MV-4-11 (cell line): ENCODE results near the gene SEC14L1.

ENCODE experiments used
- DNase-seq: peaks from one replicate; lab custom pipeline; 2025; lab: John Stamatoyannopoulos, UW

SEC14L1 gene

GRCh38 chr17:77264617-77265230 lies 124.0 kb downstream of the SEC14L1 start:
- DNase-seq = no peak

GRCh38 chr17:77266213-77266612 lies 125.4 kb downstream of the SEC14L1 start:
- DNase-seq = no peak
